ENCODE data around the gene FOXO3. TPM values are rescaled to one million over a fixed set of nuclear protein-coding genes. Genes with fewer than 3 reads are reported as not detected.

FOXO3 gene
- total and polyA plus RNA-seq, 2 of the 13 experiments (the other 11 are each of a cell fraction or from before 2014, with no cell fraction given), result 16.0 to 22.5 TPM

DNA sequence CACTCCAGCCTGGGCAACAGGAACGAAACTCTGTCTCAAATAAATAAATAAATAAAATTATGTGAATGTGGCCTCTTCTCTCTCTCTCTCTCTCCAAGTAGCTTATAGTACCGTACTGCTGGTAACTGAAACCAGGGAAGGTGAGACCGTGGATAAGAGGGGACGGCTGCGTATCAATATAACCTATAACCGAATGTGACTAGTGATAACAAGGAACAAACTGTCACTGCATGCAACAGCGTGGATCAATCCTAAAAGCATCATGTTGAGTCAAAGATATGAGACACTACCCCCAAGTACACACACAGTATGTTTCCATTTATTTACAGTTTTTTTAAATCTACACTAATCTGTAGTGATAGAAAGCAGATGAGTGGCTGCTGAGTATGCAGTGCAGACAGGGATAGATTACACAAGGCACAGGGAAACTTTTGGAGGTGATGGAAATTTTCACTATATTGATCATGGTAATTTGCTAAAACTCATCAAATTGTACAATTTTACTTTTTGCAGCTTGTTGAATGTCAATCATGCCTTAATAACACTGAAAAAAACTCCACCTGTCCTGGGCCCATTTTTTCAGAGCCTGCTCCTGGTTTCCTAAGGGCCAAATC lies 166.1 kb downstream of the FOXO3 start:
- H3K27ac ChIP-seq (ENCODE audit: extremely low read length, insufficient read depth, low read length), result no peak overlapping the region
- in situ Hi-C loops (cut with HindIII; ENCODE audit: extremely low pct_ligation_motif_present, low pct_unique_long_range_greater_than_20kb) (no loop called here), intact Hi-C loops (cut with micrococcal nuclease; ENCODE audit: unreplicated experiment) (loop anchor here (5.0 kb wide), 1 partner anchor 35 kb away; no protein-coding TSS in a partner anchor)
- FAIRE-seq (no peak), DNase-seq (ENCODE audit: low spot score) (no peak), ATAC-seq (no peak)
- TF ChIP-seq, protein P1, sequence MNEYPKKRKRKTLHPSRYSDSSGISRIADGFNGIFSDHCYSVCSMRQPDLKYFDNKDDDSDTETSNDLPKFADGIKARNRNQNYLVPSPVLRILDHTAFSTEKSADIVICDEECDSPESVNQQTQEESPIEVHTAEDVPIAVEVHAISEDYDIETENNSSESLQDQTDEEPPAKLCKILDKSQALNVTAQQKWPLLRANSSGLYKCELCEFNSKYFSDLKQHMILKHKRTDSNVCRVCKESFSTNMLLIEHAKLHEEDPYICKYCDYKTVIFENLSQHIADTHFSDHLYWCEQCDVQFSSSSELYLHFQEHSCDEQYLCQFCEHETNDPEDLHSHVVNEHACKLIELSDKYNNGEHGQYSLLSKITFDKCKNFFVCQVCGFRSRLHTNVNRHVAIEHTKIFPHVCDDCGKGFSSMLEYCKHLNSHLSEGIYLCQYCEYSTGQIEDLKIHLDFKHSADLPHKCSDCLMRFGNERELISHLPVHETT (CRISPR knock-in tag; conservative IDR thresholded peaks at IDR 0.05), result no peak
- H3K4me1 ChIP-seq (ENCODE audit: insufficient read depth, low read length), result peaks cover 46% of the 10 kb centered on the region
- no peak overlapping the region for H3K4me2 ChIP-seq (ENCODE audit: low read depth, low read length)
- H3K4me3 ChIP-seq (replicated peaks in 1 of 3; ENCODE audit: insufficient read depth in 1 of 3, low read depth in 2 of 3, low read length in 3 of 3), result no peak overlapping the region
- WGBS (ENCODE audit: low lambda C conversion rate), result 86% methylated on average over 7 of the region's 7 CpGs
- no peak overlapping the region for H2AFZ ChIP-seq (ENCODE audit: low read length)
- H3K9me3 ChIP-seq (ENCODE audit: low read length), result peaks cover 14% of the 10 kb centered on the region
- H4K20me1 ChIP-seq (ENCODE audit: insufficient read depth, low read length), result no peaks in the 10 kb centered on the region
- ChIA-PET CTCF (ENCODE audit: low intra/inter-chr PET ratio, low total read pairs) (no interaction called here), POLR2A (no interaction called here)
- H3K27me3 ChIP-seq (ENCODE audit: control insufficient read depth in 1 of 2, insufficient read depth in 2 of 2, low read length in 2 of 2), result no peaks in the 10 kb centered on the region; a peak in 1 of 5 replicates
- no peaks in the 10 kb centered on the region for H3K36me3 ChIP-seq (replicated peaks in 1 of 2; ENCODE audit: control insufficient read depth in 1 of 2, insufficient read depth in 2 of 2, low read length in 2 of 2)
- BruUV-seq (replicated peaks), result no TSS peak
- no peaks in the 10 kb centered on the region for H3K79me2 ChIP-seq (ENCODE audit: insufficient read depth, low read length)
- no peak overlapping the region for H3K9ac ChIP-seq (ENCODE audit: insufficient read depth, low read depth, low read length)

DNA sequence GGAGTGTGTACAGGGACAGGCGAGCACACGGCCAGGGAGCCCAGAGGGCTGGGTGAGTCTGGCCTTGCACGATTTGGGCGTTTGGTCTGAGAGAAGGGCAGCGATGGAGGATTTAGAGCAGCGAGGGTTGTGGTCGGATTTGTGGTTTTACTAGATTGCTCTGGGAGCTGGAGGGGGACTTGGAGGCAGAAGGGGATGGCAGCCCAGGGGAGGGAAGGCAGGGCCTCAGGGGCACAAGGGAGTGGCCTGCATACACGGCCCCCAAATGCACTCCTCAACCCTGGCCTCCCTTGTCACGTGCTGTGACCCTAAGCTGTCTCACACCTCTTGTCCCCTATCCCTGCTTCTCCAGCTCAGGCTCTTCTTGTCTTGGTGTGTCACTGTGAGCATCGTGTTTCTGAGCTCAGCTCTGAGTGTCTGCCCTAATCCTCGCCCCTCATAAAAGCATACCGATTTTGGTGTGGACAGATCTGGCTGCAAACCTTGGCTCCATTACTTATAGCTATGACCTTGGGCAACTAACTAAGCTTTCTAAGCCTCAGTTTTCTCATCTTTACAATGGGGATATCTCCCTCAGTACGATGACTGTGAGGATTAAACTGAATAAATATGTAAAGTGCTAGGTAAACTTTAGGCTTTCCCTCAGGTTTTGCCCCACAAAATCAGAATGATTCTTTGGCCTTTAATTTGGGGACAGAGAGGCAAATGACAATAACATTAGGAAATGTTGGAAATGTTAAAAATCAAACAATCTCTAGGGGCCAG lies 167.4 kb downstream of the FOXO3 start:
- intact Hi-C loops (cut with micrococcal nuclease; ENCODE audit: unreplicated experiment) (loop anchor here (5.0 kb wide), 1 partner anchor 34 kb away; no protein-coding TSS in a partner anchor), in situ Hi-C loops (cut with HindIII; ENCODE audit: extremely low pct_ligation_motif_present, low pct_unique_long_range_greater_than_20kb) (no loop called here)
- Histone ChIP-seq H2AFZ (ENCODE audit: low read length) (no peak overlapping the region), H4K20me1 (ENCODE audit: insufficient read depth, low read length) (no peaks in the 10 kb centered on the region), H3K9ac (ENCODE audit: insufficient read depth, low read depth, low read length) (no peak overlapping the region), H3K27ac (ENCODE audit: extremely low read length, insufficient read depth, low read length) (no peak overlapping the region), H3K27me3 (ENCODE audit: control insufficient read depth in 1 of 2, insufficient read depth in 2 of 2, low read length in 2 of 2) (no peaks in the 10 kb centered on the region; a peak in 1 of 5 replicates), H3K36me3 (replicated peaks in 1 of 2; ENCODE audit: control insufficient read depth in 1 of 2, insufficient read depth in 2 of 2, low read length in 2 of 2) (no peaks in the 10 kb centered on the region), H3K79me2 (ENCODE audit: insufficient read depth, low read length) (no peaks in the 10 kb centered on the region), H3K4me1 (ENCODE audit: insufficient read depth, low read length) (peaks cover 58% of the 10 kb centered on the region), H3K4me3 (replicated peaks in 1 of 3; ENCODE audit: insufficient read depth in 1 of 3, low read depth in 2 of 3, low read length in 3 of 3) (peak overlapping the region in 1 of 3 experiments; percentile 53; a peak in 2 of 6 replicates), H3K4me2 (ENCODE audit: low read depth, low read length) (peak overlapping the region; percentile 67), H3K9me3 (ENCODE audit: low read length) (peaks cover 11% of the 10 kb centered on the region)
- CTCF ChIA-PET (ENCODE audit: low intra/inter-chr PET ratio, low total read pairs), result no interaction called here
- WGBS (ENCODE audit: low lambda C conversion rate), result 43% methylated on average over 13 of the region's 13 CpGs
- POLR2A ChIA-PET, result interaction anchor here (2.0 kb wide), 1 partner anchor 170 kb away, joined by 7 read pairs; no protein-coding TSS in a partner anchor
- FAIRE-seq, result no peak
- BruUV-seq (replicated peaks), result no TSS peak
- DNase-seq (ENCODE audit: low spot score), result no peak
- no peak for ATAC-seq
- TF ChIP-seq SOX6 (IDR thresholded peaks at IDR 0.05) (no peak), SOX6 (CRISPR knock-in tag; IDR thresholded peaks at IDR 0.05) (no peak), TGIF2 (CRISPR knock-in tag; IDR thresholded peaks at IDR 0.05) (no peak), ZNF569 (CRISPR knock-in tag; IDR thresholded peaks at IDR 0.05; ENCODE audit: borderline replicate concordance) (no peak), POGZ (CRISPR knock-in tag; IDR thresholded peaks at IDR 0.05) (no peak), ZMYM3 (CRISPR knock-in tag; IDR thresholded peaks at IDR 0.05) (peak; percentile 80), ZNF629 (CRISPR knock-in tag; conservative IDR thresholded peaks at IDR 0.05) (peak; percentile 96), CHD4 (IDR thresholded peaks at IDR 0.05; ENCODE audit: borderline replicate concordance, low read length) (peak; percentile 79; the same call in 1 of the 2 replicates)
- TF ChIP-seq, protein P2, sequence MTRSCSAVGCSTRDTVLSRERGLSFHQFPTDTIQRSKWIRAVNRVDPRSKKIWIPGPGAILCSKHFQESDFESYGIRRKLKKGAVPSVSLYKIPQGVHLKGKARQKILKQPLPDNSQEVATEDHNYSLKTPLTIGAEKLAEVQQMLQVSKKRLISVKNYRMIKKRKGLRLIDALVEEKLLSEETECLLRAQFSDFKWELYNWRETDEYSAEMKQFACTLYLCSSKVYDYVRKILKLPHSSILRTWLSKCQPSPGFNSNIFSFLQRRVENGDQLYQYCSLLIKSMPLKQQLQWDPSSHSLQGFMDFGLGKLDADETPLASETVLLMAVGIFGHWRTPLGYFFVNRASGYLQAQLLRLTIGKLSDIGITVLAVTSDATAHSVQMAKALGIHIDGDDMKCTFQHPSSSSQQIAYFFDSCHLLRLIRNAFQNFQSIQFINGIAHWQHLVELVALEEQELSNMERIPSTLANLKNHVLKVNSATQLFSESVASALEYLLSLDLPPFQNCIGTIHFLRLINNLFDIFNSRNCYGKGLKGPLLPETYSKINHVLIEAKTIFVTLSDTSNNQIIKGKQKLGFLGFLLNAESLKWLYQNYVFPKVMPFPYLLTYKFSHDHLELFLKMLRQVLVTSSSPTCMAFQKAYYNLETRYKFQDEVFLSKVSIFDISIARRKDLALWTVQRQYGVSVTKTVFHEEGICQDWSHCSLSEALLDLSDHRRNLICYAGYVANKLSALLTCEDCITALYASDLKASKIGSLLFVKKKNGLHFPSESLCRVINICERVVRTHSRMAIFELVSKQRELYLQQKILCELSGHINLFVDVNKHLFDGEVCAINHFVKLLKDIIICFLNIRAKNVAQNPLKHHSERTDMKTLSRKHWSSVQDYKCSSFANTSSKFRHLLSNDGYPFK (CRISPR knock-in tag; IDR thresholded peaks at IDR 0.05; ENCODE audit: borderline replicate concordance), result no peak
